Bronchial epithelial cell (primary cell): ENCODE results near the gene RHEX. TPM values are rescaled to one million over a fixed set of nuclear protein-coding genes. Genes with fewer than 3 reads are reported as not detected.

Experiments used
- DNase-seq: peaks from one replicate; pipeline ENCODE4 v3.0.0-alpha.2; 2010; ENCODE audit warnings: low read depth
- FAIRE-seq: peaks from 2 replicates; lab custom pipeline; 2011; peaks lifted over from hg19 to GRCh38; lab: Jason Lieb, UNC
- H3K27me3 ChIP-seq: 2 replicates; pipeline ENCODE4 v1.5.1; 2011; ENCODE audit warnings: low read length; ENCODE audit not compliant: control insufficient read depth, insufficient read depth
- H3K36me3 ChIP-seq: 2 replicates; pipeline ENCODE4 v1.5.1; 2011; ENCODE audit warnings: low read length; ENCODE audit not compliant: control insufficient read depth, insufficient read depth
- H3K4me3 ChIP-seq: 2 replicates; pipeline ENCODE4 v1.5.1; 2011; ENCODE audit warnings: mild to moderate bottlenecking, low read depth, low read length, control low read depth
- total RNA-seq: library from RNA; depleted of rRNA; stranded (reverse); fragments of >200 nt; gene quantifications from 2 replicates; pipeline ENCODE4 v1.2.1, GENCODE V29; 2014
- TF ChIP-seq, protein P1 (sequence below): IDR thresholded peaks from 2 replicates; pipeline ENCODE4 v1.5.1; 2011; ENCODE audit warnings: mild to moderate bottlenecking, moderate library complexity, low read length, control low read depth, inconsistent platforms; ENCODE audit not compliant: insufficient read depth, severe bottlenecking

The RHEX gene
- total RNA-seq, 1 donor from 2014 or later, result not detected

DNA sequence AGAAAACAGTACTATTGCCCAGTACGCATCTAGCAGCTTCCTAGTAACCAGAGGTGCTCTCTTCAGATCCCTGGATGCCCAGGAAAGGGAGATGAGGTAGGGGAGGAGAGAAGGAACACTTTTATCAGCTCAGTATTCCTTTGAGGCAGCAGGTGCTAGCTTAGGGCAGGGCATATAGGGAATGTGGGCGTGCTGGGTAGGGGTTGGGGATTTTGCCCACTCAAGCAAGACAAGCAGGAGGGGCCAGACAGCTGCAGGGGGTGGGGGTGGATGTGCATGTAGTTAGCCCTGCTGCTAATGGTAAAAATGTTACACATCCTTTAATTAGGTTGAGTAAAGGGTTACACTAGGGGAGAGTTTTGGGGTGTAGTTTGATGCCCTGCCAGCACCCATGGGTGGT lies 82.3 kb downstream of the RHEX start:
- FAIRE-seq (no peak), DNase-seq (no peak)
- Histone ChIP-seq H3K27me3 (peaks cover 1% of the 10 kb centered on the region), H3K4me3 (no peak overlapping the region), H3K36me3 (no peaks in the 10 kb centered on the region)
- TF ChIP-seq, protein P1, sequence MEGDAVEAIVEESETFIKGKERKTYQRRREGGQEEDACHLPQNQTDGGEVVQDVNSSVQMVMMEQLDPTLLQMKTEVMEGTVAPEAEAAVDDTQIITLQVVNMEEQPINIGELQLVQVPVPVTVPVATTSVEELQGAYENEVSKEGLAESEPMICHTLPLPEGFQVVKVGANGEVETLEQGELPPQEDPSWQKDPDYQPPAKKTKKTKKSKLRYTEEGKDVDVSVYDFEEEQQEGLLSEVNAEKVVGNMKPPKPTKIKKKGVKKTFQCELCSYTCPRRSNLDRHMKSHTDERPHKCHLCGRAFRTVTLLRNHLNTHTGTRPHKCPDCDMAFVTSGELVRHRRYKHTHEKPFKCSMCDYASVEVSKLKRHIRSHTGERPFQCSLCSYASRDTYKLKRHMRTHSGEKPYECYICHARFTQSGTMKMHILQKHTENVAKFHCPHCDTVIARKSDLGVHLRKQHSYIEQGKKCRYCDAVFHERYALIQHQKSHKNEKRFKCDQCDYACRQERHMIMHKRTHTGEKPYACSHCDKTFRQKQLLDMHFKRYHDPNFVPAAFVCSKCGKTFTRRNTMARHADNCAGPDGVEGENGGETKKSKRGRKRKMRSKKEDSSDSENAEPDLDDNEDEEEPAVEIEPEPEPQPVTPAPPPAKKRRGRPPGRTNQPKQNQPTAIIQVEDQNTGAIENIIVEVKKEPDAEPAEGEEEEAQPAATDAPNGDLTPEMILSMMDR, result no peak

DNA sequence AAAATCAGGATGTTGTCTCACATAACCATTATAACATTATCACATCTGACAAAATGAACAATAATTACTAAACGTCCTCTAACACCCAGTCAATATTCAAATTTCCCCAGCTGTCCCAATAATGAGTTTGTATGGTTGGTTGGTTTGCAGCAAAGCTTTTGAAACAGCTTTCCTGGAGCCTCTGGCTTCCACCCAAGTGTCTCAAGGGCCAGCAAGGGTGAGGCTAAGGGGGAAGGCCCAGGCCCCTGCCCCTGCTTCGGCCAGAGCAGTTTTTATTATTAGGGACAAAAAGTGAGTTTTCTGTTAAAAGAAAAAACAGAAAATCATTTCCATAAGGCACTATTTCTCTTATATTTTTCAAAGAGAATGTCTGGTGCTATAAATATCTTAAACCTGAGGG lies 83.3 kb downstream of the RHEX start:
- Histone ChIP-seq H3K4me3 (no peak overlapping the region), H3K27me3 (peaks cover 1% of the 10 kb centered on the region), H3K36me3 (no peaks in the 10 kb centered on the region)
- FAIRE-seq, result no peak
- no peak for DNase-seq
- TF ChIP-seq, protein P1, result no peak

DNA sequence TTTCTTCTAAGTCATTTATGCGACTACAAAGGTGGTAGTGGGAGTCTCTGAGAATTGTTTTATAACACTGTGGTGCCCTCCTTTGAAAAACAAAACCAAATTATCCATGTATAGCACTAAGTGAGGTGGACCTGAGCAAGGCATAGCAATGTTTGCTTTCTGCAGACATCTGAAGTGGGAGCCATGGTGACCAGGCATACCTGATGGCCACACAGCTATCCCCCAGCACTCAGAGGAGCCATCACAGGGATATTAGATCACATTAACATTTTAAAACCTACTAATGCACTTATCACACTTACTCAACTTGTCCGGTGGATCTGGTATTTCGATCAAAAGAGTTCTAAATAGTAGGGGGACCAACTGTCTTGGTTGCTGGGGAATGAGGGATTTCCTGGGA lies 89.0 kb downstream of the RHEX start:
- peaks cover 11% of the 10 kb centered on the region for H3K27me3 ChIP-seq
- H3K4me3 ChIP-seq, result no peak overlapping the region
- DNase-seq (no peak), FAIRE-seq (no peak)
- H3K36me3 ChIP-seq, result no peaks in the 10 kb centered on the region
- TF ChIP-seq, protein P1, result no peak

DNA sequence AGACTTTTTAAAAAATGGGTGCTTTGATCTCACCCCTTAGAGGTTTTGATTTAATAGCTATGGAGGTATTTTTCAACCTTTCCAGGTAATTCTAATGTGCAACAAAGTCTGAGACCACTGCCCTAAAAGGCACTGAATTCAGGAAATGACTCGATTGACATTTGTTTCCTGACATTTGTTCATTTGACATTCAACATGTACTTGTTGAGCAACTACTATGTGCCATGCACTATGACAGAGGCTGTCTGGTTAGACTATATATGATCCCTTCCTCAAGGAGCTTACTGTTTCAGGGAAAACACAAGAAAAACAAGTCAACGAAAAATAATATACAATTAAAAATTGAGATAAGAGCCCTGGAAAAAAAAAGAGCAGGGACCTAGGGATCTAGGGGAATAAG lies 89.8 kb downstream of the RHEX start:
- FAIRE-seq, result no peak
- Histone ChIP-seq H3K4me3 (no peak overlapping the region), H3K27me3 (peaks cover 11% of the 10 kb centered on the region), H3K36me3 (no peaks in the 10 kb centered on the region)
- DNase-seq, result no peak
- TF ChIP-seq, protein P1, result no peak

DNA sequence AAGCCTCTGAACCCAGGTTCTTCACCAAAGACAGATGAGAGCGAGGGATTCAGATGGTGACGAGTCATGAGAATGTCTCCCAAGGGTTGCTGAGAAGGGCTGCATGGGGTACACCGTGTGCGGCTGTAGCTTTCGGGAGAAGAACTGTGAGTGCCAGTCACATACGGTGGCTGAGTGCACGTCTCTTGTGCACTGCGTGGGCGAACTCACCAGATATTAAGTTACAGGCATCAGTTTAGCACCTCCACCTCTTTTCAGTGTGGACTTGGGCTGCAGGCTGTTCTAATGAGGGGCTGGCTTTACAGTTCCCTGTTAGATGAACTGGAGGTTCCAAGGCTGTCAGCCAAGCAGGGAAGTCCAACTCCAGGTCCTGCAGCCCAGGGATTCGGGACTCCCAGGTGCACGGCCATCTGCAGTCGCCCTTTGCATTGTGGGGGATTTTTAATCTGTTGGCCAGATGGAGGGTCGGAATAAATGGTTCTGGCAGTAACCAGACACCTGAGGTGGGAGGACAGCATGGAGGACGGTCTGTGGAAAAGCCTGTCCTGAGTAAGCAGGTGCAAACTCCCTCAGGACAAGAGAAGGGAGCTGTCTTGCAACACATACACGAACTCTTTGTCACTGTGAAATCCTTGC lies 90.7 kb downstream of the RHEX start:
- Histone ChIP-seq H3K4me3 (no peak overlapping the region), H3K36me3 (no peaks in the 10 kb centered on the region), H3K27me3 (peaks cover 11% of the 10 kb centered on the region)
- TF ChIP-seq, protein P1, result no peak
- no peak for FAIRE-seq
- no peak for DNase-seq

DNA sequence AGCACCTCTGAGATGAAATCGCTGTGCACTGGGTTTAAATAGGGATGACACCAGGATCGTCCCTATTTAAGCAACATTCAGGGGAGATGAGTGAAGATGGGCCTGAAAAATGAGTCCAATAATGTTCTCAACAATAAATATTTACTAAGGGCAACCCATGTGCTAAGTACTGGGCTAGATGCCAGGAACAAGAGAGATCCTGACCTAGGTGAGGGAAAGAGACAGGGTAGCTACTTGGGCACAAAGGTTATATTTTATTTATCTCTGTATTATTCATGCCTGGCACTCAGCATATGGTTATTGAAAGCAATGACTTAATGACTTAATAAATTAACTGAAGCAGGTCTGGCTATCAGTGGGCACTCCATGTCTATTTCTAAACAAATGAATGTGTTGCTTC lies 91.6 kb downstream of the RHEX start:
- H3K4me3 ChIP-seq, result no peak overlapping the region
- DNase-seq (no peak), FAIRE-seq (no peak)
- TF ChIP-seq, protein P1, result no peak
- H3K36me3 ChIP-seq, result no peaks in the 10 kb centered on the region
- peaks cover 11% of the 10 kb centered on the region for H3K27me3 ChIP-seq
